Measurements from ENCODE around the gene GALNT12.

Gene GALNT12

DNA sequence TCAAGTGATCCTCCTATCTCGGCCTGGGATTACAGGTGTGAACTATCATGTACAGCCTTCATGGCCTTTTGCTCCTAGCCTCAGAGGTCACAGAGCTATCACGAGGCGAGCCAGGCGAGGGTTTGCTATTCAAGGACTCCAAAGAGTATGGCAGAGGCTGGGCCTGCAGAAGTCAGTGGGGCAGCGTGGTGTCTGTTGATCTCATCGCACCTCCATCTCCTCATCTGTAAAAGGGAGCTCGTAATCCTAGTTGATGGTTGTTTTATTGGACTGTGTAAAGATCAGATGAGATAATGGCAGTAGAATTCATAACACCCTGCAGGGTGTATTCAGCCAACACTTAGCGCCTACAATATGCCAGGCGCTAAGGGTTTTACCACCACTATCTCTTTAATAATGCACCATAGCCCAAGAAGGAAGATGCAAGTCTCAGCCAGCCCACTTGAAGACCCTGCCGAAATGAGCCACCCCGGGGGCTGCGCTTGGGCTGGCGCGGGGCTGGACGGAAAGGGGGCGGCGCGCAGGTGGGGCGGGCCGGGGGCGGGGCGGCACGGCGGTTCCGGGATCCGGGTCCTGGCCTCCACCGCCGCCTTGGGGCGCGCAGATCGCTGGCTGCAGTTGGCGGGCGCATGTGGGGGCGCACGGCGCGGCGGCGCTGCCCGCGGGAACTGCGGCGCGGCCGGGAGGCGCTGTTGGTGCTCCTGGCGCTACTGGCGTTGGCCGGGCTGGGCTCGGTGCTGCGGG, at the start of gene GALNT12:
Gene GALNT12, plus strand, starts transcription at position 601 of the 744 bp plus-strand sequence. Its CDS starts 29 bp downstream, at position 630.
- H3K36me3 ChIP-seq (ENCODE audit: insufficient read depth, low read length), result no peaks in the 10 kb centered on the region
- peak within 1 kb of the TSS; percentile 73 for H3K9ac ChIP-seq (ENCODE audit: low read length)
- no peaks in the 10 kb centered on the region for H4K20me1 ChIP-seq (ENCODE audit: insufficient read depth, low read length)
- no peaks in the 10 kb centered on the region for H3K9me3 ChIP-seq (ENCODE audit: low read length)
- H3K4me1 ChIP-seq (ENCODE audit: insufficient read depth, low read length, severe bottlenecking), result peaks cover 24% of the 10 kb centered on the region
- TF ChIP-seq, protein P1, sequence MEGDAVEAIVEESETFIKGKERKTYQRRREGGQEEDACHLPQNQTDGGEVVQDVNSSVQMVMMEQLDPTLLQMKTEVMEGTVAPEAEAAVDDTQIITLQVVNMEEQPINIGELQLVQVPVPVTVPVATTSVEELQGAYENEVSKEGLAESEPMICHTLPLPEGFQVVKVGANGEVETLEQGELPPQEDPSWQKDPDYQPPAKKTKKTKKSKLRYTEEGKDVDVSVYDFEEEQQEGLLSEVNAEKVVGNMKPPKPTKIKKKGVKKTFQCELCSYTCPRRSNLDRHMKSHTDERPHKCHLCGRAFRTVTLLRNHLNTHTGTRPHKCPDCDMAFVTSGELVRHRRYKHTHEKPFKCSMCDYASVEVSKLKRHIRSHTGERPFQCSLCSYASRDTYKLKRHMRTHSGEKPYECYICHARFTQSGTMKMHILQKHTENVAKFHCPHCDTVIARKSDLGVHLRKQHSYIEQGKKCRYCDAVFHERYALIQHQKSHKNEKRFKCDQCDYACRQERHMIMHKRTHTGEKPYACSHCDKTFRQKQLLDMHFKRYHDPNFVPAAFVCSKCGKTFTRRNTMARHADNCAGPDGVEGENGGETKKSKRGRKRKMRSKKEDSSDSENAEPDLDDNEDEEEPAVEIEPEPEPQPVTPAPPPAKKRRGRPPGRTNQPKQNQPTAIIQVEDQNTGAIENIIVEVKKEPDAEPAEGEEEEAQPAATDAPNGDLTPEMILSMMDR (IDR thresholded peaks at IDR 0.05; ENCODE audit: low read length), result no peak
- TF ChIP-seq EZH2 (IDR thresholded peaks at IDR 0.05; ENCODE audit: borderline replicate concordance, low read length), result no peak
- H3K27me3 ChIP-seq (ENCODE audit: insufficient read depth, low read length), result no peaks in the 10 kb centered on the region
- H2AFZ ChIP-seq (ENCODE audit: low read length), result peak within 1 kb of the TSS; percentile 32; the same call in 1 of the 2 replicates
- no peak within 1 kb of the TSS for H3K27ac ChIP-seq (ENCODE audit: low read depth, low read length, poor library complexity, severe bottlenecking)
- H3K4me2 ChIP-seq (ENCODE audit: low read length), result peak within 1 kb of the TSS; percentile 98
- no peaks in the 10 kb centered on the region for H3F3A ChIP-seq (ENCODE audit: insufficient read depth, low read length)
- peak within 1 kb of the TSS; percentile 81 for H3K4me3 ChIP-seq (ENCODE audit: low read depth, low read length, poor library complexity, severe bottlenecking)
- H3K79me2 ChIP-seq (ENCODE audit: insufficient read depth, low read length), result no peaks in the 10 kb centered on the region
- H3K9me2 ChIP-seq (ENCODE audit: low read depth, low read length), result no peaks in the 10 kb centered on the region

GRCh38 chr9:98760231-98760630, 47.2 kb upstream of the GALNT12 start:
- Histone ChIP-seq H3K4me3 (ENCODE audit: low read depth, low read length, poor library complexity, severe bottlenecking) (no peak overlapping the region), H3K79me2 (ENCODE audit: insufficient read depth, low read length) (no peaks in the 10 kb centered on the region), H3K4me1 (ENCODE audit: insufficient read depth, low read length, severe bottlenecking) (no peaks in the 10 kb centered on the region), H3F3A (ENCODE audit: insufficient read depth, low read length) (no peaks in the 10 kb centered on the region), H3K27ac (ENCODE audit: low read depth, low read length, poor library complexity, severe bottlenecking) (no peak overlapping the region), H4K20me1 (ENCODE audit: insufficient read depth, low read length) (no peaks in the 10 kb centered on the region), H3K4me2 (ENCODE audit: low read length) (no peak overlapping the region), H2AFZ (ENCODE audit: low read length) (no peak overlapping the region), H3K9me2 (ENCODE audit: low read depth, low read length) (no peaks in the 10 kb centered on the region), H3K9me3 (ENCODE audit: low read length) (0 out of 2 replicates have a peak, but pooled peaks cover 4% of the 10 kb centered on the region), H3K9ac (ENCODE audit: low read length) (no peak overlapping the region), H3K36me3 (ENCODE audit: insufficient read depth, low read length) (peaks cover 14% of the 10 kb centered on the region; the same call in 1 of the 2 replicates), H3K27me3 (ENCODE audit: insufficient read depth, low read length) (no peaks in the 10 kb centered on the region)
- TF ChIP-seq, protein P1 (IDR thresholded peaks at IDR 0.05; ENCODE audit: low read length), result no peak
- TF ChIP-seq EZH2 (IDR thresholded peaks at IDR 0.05; ENCODE audit: borderline replicate concordance, low read length), result no peak

GRCh38 chr9:98763986-98764745, 43.3 kb upstream of the GALNT12 start:
- Histone ChIP-seq H2AFZ (ENCODE audit: low read length) (no peak overlapping the region), H3K9ac (ENCODE audit: low read length) (no peak overlapping the region), H3K79me2 (ENCODE audit: insufficient read depth, low read length) (no peaks in the 10 kb centered on the region), H3K27ac (ENCODE audit: low read depth, low read length, poor library complexity, severe bottlenecking) (no peak overlapping the region), H3K27me3 (ENCODE audit: insufficient read depth, low read length) (no peaks in the 10 kb centered on the region), H3K9me2 (ENCODE audit: low read depth, low read length) (no peaks in the 10 kb centered on the region), H3K4me3 (ENCODE audit: low read depth, low read length, poor library complexity, severe bottlenecking) (no peak overlapping the region), H3K4me1 (ENCODE audit: insufficient read depth, low read length, severe bottlenecking) (no peaks in the 10 kb centered on the region), H4K20me1 (ENCODE audit: insufficient read depth, low read length) (no peaks in the 10 kb centered on the region), H3K36me3 (ENCODE audit: insufficient read depth, low read length) (peaks cover 2% of the 10 kb centered on the region; the same call in 1 of the 2 replicates), H3K4me2 (ENCODE audit: low read length) (no peak overlapping the region), H3K9me3 (ENCODE audit: low read length) (no peaks in the 10 kb centered on the region), H3F3A (ENCODE audit: insufficient read depth, low read length) (no peaks in the 10 kb centered on the region)
- TF ChIP-seq EZH2 (IDR thresholded peaks at IDR 0.05; ENCODE audit: borderline replicate concordance, low read length), result no peak
- TF ChIP-seq, protein P1 (IDR thresholded peaks at IDR 0.05; ENCODE audit: low read length), result no peak
